GM21786 (cell line): ENCODE data around the gene SLC12A8.
"Not testable (repeated sequence)": the region's sequence is repeated elsewhere in the genome, so short reads cannot be mapped to it uniquely, and the experiment has no call there.

Experiments
- ATAC-seq: cut with Tn5 transposase; IDR thresholded peaks from one replicate; pipeline ENCODE4 v1.9.1; 2021; ENCODE audit not compliant: unreplicated experiment

SLC12A8 gene

GRCh38 chr3:125116311-125117080, 96.1 kb downstream of the SLC12A8 start:
- no peak for ATAC-seq

GRCh38 chr3:125115640-125116039, 96.9 kb downstream of the SLC12A8 start:
- ATAC-seq: no peak

- no peak for ATAC-seq
Measured at GRCh38 chr3:125112981-125113380, 99.6 kb downstream of the SLC12A8 start.

GRCh38 chr3:125110876-125111480, 101.6 kb downstream of the SLC12A8 start:
- ATAC-seq: no peak

- ATAC-seq: no peak
Measured at GRCh38 chr3:125110016-125110875, 102.3 kb downstream of the SLC12A8 start.

- no peak for ATAC-seq
Measured at GRCh38 chr3:125109536-125109925, 103.0 kb downstream of the SLC12A8 start.

GRCh38 chr3:125108833-125109535, 103.6 kb downstream of the SLC12A8 start:
- no peak for ATAC-seq

- ATAC-seq: peak; percentile 60
Measured at GRCh38 chr3:125107861-125108567, 104.5 kb downstream of the SLC12A8 start.

GRCh38 chr3:125107363-125107762, 105.2 kb downstream of the SLC12A8 start:
- no peak for ATAC-seq

GRCh38 chr3:125105116-125105515, 107.4 kb downstream of the SLC12A8 start:
- no peak for ATAC-seq

- ATAC-seq: no peak
Measured at GRCh38 chr3:125104639-125105038, 107.9 kb downstream of the SLC12A8 start.

- no peak for ATAC-seq
Measured at GRCh38 chr3:125103406-125103805, 109.1 kb downstream of the SLC12A8 start.

GRCh38 chr3:125102470-125102869, 110.1 kb downstream of the SLC12A8 start:
- ATAC-seq: no peak

GRCh38 chr3:125098611-125099291, 113.8 kb downstream of the SLC12A8 start:
- ATAC-seq: no peak

- ATAC-seq: no peak
Measured at GRCh38 chr3:125090649-125091048, 121.9 kb downstream of the SLC12A8 start.

- ATAC-seq: no peak
Measured at GRCh38 chr3:125087768-125088391, 124.7 kb downstream of the SLC12A8 start.

GRCh38 chr3:125085166-125085565, 127.4 kb downstream of the SLC12A8 start:
- no peak for ATAC-seq

GRCh38 chr3:125083776-125084175, 128.8 kb downstream of the SLC12A8 start:
- no peak for ATAC-seq

GRCh38 chr3:125082339-125082738, 130.2 kb downstream of the SLC12A8 start:
- ATAC-seq: not testable (repeated sequence)
